GM20431 (cell line): ENCODE measurements around the gene ARHGDIA.
"Not testable (repeated sequence)": the region's sequence is repeated elsewhere in the genome, so short reads cannot be mapped to it uniquely, and the experiment has no call there.

Experiments
- in situ Hi-C: fragments of 300-500 bp; cut with MseI, MboI; formaldehyde crosslinking; loops from one replicate; pipeline ENCODE4 v1.15.0; 2020; ENCODE audit warnings: low sequenced_read_pairs; ENCODE audit not compliant: unreplicated experiment

The ARHGDIA gene

DNA sequence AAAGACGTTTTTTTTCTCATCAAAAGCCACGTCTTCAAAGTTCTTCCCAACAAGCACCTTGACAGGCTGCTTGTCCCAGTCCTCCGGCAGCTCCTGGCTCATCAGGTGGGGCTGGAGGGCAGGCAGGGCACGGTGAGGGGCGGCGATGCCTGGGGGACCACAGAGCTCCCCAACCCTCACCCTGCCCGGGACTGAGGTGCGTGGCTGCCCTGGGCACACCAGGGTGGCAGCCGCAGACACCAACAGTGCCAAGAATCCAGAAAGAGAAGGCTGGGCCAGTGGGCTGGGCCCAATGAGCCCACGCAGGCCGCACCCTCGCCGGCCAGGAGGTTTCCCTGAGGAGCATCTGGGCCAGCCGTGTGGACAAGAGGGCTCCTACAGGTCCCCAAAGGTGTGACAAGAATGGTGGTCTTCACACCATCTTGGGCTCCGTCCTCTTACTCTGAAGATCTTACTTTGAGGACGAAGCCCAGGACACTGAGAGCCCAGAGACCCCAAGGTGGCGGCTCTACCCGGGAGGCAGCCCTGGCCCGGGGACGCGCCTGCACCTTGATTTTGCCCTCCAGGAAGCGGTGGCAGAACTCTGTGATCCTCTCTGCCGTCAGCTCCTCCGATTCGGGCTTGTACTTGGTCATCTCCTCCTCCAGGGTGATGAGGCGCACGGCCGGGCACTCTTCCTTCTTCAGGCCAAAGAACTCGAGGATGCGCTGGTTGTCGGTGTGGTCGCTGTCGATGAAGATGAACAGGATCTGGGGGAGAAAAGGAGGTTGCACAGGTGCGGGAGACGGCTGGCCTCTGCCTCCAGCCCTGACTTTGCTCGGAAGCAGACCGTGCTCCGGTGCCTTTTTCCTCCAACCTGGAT, 25.0 kb downstream of the ARHGDIA start:
- in situ Hi-C loops: no loop called here

DNA sequence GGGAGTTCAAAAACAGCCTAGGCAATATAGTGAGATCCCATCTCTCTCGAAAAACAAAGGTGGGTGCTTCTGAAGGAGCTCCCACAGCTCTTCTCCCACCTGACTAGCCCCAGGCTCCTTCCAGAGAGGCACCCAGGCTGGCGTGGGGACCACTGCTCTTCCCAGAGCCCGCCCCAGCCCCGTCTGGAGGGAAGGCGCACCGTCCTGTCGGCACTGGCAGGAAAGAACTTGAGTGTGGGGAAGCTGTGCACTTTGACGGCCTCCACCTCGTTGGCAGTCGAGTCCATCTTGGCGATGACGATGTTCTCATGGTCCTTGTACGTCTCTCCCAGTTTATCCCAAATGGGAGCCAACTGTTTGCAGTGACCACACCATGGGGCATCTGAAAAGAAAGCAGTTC, 25.8 kb downstream of the ARHGDIA start:
- in situ Hi-C loops: no loop called here

DNA sequence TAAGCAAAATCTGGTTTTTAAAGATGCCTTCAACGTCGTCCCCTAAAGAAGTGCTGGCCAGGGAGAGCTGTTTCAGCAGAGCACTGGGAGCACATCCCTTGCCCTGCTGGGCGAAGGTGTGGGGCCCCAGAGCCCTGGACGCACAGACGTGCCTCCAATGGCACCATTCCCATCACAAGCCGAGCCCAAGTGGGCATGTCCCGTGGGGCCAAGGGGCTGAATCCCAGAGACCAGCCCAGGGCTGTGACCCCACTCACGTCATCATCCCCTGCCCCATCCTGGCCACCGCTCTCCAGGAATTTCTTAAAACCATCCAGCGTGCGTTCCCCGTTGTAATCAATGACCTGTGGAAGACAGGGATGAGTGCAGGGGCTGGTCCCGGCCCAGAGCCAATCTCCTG, 26.2 kb downstream of the ARHGDIA start:
- in situ Hi-C loops: no loop called here

DNA sequence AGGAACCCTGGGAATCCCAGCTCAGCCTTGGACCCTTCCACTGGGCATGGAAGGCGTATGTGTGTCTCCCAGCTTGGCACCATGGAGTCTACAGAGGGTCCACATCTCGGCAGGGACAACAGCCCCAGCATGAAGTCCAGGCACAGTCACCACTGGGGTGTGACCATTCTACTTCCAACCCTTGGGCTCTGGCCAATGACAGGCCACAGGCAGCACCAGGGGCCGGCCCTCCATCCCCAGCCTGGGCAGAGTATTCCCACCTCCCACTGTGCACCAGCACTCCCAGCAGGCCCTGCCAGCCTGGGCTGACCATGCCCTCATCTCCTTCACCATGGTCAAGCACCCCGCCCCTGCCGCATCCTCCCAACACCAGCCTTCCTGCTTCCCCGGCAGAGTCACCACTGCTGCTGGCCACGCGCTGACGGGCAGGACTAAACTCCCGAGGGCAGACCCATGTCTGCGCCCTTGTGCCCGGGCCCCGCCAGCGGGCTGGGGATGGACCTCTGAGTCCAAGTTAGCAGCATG, 26.7 kb downstream of the ARHGDIA start:
- in situ Hi-C loops: no loop called here

DNA sequence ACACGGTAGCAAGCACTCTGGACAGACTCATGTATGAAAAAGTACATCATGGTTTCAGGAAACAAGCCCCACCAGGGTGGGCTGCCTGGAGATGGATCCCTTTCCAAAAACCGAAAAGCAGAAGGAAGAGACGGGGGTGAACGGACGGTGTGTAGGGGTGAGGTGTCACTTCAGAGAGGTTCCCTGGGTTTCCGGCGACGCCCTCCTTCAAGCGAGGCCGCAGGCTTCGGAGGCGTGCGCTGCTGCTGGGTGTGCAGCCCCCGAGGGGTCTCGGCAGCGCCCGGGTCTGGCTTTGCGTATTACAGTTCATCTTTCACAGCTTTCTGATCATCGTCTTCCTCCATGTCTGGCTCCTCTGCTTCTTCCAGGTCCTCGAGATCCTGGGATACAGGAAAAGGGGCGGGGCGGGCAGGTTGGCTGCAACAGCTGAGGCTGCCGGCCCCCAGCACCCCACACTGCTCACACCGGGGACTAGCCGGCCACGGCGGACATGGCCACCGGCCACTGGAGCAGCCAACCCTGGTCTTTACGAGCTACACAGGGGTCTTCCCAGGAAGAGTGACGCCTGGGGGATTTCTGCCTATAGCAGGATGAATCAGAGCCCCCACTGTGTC, 27.3 kb downstream of the ARHGDIA start:
- in situ Hi-C loops: no loop called here

DNA sequence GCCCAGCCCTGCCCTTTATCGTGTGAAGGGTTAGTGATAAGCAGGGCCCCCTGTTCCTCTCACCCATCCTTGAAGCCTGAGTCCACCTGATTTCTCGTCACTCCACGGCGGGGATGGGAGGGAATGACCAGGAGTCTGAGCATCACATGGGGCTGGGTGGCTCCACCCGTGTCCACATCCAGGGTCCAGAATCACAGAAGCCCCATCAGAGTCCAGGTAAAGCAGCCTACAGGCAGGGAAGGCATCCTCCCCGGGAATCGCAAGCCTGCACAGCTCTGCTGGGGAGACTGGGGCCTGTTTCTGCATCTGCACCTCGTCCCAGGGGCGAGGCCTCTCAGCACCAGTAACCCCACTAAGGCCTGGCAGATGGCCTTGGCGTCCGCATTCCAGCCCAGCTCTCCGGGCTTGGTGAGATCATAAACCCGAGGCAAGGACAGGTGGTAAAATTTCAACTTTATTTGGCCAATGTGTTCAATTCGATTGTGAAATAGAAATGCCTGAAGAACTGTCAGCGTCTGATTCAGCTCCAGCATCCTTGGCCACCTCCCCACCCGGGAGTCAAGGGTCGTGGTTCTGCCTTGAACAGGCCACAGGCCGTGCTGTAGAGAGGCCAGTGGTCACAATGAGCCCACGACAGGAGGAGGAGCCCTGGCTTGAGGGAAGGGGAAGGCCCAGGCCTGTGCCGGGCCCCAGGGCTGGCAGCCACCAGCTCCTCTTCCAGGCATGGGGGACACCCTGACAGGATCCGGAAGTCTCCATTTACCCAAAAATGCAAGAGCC, 28.2 kb downstream of the ARHGDIA start:
- in situ Hi-C loops: no loop called here

DNA sequence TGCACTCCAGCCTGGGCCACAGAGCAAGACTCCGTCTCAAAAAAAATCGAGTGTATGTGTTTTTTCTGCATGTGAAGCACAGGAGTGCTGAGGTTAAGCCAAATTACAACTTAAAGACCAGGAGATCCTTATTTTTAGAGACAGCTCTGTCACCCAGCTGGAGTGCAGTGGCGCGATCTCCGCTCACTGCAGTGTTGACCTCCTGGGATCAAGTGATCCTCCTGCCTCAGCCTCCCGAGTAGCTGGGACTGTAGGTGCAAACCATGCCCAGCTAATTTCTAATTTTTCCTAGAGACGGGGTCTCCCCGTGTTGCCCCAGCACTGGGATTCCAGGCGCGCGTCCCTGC, 28.8 kb downstream of the ARHGDIA start:
- in situ Hi-C loops: no loop called here

DNA sequence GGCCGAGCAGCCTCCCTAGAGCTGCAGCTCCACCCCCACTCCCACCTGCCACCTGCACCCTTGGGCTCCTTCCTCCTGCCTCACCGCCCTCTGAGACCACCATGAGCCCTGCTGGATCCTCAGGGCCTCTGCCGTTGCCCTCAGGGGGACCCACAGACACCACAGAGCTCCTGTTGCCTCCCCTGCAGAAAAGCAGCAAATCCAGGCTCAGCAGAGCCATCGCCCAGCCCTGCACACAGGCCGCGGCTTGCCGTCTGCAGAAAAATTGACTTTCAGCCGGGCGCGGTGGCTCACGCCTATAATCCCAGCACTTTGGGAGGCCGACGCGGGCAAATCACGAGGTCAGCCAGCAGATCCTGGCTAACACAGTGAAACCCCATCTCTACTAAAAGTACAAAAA, 29.3 kb downstream of the ARHGDIA start:
- in situ Hi-C loops: no loop called here

DNA sequence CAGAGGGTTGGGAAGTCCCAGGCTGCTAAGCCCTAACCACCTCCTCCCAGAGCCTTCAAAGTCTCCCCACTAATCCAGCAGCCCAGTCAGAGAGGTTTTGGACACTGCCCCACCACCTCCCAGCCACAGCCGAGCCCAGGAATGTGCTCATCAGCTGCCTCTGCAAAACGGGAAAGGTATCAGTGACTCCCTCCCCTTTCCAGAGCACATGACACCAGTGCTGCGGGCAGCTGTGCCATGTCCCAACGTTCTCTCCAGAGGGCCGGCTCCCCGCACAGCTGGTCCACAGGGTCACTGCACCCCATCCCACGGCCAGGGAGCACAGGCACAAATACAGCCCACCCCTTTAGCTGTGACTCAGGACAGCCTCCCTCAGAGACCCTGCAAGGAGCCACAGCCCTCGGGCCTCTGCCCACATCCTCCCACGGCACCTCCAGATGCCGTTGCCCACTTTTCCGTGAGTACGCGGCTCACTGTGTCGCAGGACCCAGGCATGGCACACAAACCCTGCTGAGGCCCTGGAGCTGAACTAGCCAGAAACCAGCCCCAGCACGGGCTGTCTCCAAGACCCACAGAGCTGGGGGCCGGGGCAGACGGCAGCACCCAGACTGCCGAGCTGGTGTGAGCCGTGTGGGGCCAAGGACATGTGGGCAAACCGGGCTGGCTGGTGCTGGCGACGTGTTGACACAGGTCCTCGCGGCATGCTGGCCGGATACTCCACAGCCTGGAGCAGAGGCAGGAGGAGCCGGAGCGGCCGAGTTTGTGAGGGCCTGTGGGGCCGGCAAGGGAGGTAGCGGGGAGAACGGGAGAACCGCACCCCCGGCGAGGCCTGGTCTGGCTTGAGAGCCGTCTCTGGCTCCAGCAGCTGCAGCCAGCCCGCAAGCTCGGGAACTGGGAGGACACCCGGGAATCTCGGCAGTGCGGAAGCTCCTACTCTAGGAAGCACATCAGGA, 30.0 kb downstream of the ARHGDIA start:
- in situ Hi-C loops: no loop called here

DNA sequence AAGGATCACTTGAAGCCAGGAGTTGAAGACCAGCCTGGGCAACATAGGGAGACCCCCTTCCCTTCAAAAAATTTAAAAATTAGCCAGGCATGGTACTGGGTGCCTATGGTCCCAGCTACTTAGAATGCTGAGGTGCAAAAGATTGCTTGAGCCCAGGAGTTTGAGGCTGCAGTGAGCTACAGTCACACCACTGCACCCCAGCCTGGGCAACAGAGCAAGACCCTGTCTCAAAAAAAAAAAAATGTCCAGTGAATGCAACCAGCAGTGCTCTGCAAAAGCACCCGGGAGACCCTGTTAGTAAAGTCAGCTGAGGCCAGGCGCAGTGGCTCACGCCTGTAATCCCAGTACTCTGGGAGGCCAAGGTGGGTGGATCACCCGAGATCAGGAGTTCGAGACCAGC, 31.1 kb downstream of the ARHGDIA start:
- in situ Hi-C loops: not testable (repeated sequence)

DNA sequence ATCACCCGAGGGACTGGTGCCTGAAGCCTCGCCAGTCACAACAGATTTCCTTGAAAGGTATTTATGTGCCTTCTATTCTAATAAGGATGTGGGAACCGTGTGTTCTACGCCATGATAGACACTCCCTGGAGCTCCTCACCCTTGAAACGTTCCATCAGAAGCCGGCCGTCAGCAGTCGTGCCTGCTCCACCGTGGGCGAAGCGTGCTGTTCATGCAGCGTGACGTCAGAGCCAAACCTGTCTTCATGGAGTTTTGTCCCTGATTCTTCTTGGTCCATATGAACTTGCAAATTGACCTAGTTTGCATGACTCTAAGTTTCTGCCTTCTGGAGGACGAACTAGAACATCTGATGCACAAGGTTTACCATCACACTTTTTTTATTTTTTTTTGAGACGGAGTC, 31.8 kb downstream of the ARHGDIA start:
- in situ Hi-C loops: no loop called here

DNA sequence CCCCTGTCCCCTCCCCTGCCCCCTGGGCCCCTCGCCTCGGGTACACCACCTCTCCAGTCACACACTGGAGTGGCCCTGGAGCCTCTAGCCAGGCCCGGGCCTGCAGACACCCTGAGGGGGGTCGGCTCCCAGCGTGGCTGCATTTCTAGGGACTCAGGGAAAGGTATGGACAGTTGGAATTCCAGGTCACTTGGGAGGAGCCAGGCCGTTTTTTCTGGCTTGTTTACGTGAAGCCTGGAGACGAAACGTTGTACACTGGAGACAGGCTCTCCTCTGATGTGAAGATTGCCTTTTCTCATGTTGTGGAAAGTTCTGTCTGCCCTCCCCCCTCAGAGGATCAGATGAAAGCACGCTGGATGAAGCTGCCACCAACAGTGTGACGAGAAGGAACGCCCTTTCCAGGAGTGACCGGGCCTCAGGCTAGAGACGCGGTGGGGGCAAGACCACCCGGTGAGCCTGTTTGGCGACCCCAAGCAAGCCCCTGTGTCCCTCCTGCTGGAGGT, 32.3 kb downstream of the ARHGDIA start:
- in situ Hi-C loops: no loop called here

DNA sequence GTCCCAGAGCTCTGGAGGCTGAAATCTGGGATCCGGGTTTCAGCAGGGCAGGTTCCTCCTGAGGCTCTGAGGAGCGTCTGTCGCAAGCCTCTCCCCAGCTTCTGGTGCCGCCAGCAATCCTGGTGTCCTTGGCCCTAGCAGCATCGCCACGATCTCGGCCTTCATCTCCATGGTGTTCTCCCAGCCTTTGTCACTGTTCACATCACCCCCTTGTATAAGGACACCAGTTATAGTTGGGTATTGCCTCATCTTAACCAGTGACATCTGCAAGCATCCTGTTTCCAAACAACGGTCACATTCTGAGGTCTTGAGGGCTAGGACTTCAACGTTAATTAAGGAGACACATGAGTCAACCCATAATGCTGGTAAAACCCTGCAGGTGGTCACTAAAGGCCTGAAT, 33.5 kb downstream of the ARHGDIA start:
- in situ Hi-C loops: no loop called here

DNA sequence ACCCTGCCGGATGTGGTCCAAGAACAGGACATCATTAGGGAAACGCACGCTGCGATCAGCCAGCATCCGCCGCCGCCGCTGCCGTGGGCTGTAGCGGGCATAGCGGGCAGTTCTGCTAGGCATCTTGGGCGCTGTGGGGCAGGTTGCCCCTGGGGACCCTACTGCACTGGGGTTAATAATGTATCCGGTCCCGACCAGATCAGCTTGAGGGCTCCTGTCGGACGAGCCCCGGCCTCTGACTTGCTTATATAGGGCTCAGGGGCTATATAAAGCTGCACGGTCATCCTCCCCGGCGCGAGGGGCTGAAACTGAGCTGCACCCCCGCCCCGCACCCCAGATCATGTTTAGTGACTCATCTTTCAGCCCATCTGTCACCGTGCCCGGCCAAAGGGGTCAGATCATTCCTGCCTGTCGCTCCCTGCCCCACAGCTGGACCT, 36.3 kb downstream of the ARHGDIA start, which contains the start of gene PPP1R27:
Gene PPP1R27, minus strand, starts transcription at position 220 of the 437 bp plus-strand sequence. Its CDS starts 97 bp downstream, at position 123.
- in situ Hi-C loops: no loop called here

DNA sequence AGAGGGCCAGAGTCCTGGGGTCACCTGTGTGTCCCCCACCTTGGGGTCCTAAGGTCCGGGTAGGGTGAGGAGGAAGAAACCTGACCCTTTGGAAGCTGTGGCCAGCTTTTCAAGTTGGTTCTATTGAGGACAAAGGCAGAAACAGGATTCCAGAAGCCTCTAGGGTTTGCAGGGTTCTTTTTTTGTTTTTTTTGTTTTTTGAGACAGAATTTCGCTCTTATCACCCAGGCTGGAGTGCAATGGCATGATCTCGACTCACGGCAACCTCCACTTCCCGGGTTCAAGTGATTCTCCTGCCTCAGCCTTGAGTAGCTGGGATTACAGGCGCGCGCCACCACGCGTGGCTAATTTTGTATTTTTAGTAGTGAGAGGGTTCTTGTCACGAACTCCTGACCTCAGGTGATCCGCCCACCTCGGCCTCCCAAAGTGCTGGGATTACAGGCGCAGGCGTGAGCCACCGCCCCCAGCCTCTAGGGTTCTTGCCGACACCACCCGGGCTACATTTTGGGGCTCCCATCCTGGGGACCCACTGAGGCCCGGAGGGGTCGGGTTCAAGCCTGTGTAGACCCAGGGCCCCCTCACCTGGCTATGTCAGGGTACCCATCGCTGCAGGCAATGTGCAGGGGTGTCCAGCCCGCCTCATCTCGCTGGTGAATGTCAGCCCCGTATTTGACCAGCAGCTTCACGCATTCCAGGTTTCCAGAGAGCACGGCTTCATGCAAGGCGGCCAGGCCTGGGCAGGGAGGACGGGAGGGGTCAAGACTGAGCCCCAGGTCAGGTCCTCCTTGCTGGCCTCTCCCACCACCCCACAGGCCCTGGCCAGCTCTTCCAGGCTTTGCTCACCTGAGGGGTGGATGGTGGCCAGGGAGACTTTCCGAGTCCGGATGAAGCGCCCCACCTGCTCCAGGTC, 37.0 kb downstream of the ARHGDIA start:
- in situ Hi-C loops: no loop called here

DNA sequence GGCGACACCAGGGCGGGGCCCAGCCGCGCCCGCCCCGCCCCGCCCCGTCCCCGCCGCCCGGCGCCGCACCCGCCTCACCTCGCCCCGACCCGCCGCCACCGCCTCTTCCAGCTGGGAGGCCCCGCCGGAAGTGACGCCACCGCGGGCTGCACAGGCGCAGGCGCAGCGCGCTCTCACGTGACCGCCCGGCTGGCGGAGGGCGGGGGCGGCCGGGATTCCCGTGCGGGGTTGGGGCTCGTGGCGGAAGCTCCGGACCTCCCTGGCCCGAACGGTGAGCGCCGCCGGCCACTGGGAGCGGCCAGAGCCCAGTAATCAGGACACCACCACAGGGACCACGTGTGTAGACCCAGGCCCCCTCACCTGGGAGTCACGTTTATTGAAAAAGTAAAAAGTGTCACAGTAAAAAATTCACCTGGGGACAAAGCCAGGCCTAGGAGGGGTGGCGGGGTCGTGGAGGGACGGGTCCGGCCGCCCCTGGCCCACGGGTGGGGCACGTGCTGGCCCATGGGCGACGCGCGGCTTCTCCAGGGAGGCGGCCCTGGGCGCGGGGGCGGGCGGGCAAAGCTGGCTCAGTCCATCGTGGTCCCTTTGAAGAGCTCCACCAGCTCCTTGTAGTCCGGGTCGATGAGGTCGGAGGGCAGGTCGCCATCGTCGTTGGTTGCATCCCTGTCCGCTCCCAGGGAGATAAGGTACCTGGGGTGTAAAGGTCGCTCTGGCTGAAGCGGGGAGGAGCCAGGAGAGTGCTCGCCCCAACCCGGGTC, 37.8 kb downstream of the ARHGDIA start, which contains the start of gene MCRIP1:
Gene MCRIP1, minus strand, starts transcription at position 132 of the 761 bp plus-strand sequence. CDS start 8,785 bp downstream, outside the sequence.
- in situ Hi-C loops: no loop called here

DNA sequence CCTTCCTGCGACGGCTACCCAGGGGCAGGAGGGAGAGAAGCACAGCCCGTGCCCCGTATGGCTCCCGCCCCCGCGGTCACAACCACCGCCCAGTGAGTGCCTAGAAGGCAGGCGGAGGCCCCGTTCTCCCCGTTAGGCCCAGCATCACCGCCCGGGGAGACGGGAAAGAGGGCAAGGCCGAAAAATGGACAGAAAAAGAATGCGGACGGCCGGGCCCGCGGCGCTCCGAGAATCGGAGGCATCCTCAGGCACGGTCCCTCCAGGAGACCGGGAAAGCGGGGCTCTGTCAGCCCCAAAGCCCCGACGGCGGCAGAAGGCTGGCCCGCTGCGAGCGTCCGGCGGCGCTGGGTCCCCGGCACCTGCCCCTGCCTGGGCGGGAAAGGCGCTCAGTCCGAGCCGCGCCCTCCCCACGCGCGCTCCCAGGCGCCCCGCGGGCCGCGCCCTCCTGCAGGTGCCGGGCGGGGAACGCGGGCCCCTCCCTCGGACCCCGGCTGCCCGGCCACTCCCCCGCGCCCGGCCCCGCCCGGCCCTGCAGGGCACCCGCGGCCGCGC, 38.5 kb downstream of the ARHGDIA start:
- in situ Hi-C loops: no loop called here
